Sigmoid colon (tissue), 4 donors: ENCODE data around the gene KRT80.

ENCODE experiments used
- EP300 ChIP-seq, 4 donors: sonication (generic); formaldehyde crosslinking; IDR thresholded peaks; one replicate each; pipeline ENCODE4 v1.6.1; 2017; ENCODE audit warnings: antibody characterized with exemption in 4 of 4
- POLR2A ChIP-seq, 2 donors: fragments of 450-650 bp; IDR thresholded peaks; one replicate each; pipeline ENCODE4 v1.6.1; 2016; ENCODE audit warnings: antibody characterized with exemption in 2 of 2, mild to moderate bottlenecking in 2 of 2, moderate library complexity in 2 of 2
- POLR2AphosphoS5 ChIP-seq, 4 donors: sonication (generic); formaldehyde crosslinking; IDR thresholded peaks; one replicate each; pipeline ENCODE4 v1.6.1; 2017; ENCODE audit warnings: antibody characterized with exemption in 4 of 4
- TF ChIP-seq, protein P1 (sequence below), 4 experiments: fragments of 450-650 bp in 3 of 4; fragments of 200-600 bp in 1 of 4; IDR thresholded peaks; one replicate each; pipeline ENCODE4 v1.5.1; 2016 to 2019; ENCODE audit warnings: antibody characterized with exemption in 4 of 4, mild to moderate bottlenecking in 3 of 4, moderate library complexity in 2 of 4

DNA sequence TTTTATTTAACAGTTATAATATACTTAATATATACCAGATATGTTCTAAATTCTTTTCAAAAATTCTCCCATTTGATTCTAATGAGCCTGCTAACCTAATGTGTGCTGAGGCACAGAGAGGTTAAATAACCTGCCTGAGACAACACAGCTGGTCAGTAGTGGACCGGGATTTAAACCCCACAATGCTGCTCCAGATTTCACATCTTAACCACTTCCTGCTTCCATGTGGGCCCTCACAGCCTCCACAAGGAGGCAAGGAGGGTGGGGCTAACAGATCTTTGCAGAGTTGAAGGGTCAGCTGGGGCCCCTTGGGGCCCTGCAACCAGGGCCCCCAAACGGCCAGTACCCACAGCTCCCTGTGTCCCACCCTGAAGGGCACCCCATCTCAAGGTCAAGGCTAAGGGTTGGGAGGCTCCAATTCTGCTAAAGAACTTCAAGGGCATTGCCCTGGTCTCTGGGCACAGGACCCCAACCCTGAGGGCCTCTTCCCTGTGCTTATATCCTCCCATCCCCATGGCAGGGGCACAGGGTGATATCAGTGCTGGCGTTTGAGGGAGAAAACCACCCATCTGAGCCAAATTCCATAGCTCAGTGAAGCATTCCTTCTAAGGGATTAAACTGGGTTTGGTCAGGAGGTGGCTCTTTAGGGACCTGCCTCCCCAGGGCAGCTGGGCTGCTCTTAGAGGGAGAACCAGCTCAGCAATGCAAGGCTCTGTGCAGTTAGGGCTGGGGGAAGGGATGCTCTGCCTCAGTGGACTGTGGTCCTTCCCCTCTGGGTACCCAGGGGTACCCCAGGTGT lies 2.2 kb downstream of the KRT80 start:
- TF ChIP-seq POLR2AphosphoS5 (IDR thresholded peaks at IDR 0.05) (no peak), EP300 (IDR thresholded peaks at IDR 0.05) (no peak), POLR2A (IDR thresholded peaks at IDR 0.05) (no peak)
- TF ChIP-seq, protein P1, sequence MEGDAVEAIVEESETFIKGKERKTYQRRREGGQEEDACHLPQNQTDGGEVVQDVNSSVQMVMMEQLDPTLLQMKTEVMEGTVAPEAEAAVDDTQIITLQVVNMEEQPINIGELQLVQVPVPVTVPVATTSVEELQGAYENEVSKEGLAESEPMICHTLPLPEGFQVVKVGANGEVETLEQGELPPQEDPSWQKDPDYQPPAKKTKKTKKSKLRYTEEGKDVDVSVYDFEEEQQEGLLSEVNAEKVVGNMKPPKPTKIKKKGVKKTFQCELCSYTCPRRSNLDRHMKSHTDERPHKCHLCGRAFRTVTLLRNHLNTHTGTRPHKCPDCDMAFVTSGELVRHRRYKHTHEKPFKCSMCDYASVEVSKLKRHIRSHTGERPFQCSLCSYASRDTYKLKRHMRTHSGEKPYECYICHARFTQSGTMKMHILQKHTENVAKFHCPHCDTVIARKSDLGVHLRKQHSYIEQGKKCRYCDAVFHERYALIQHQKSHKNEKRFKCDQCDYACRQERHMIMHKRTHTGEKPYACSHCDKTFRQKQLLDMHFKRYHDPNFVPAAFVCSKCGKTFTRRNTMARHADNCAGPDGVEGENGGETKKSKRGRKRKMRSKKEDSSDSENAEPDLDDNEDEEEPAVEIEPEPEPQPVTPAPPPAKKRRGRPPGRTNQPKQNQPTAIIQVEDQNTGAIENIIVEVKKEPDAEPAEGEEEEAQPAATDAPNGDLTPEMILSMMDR (IDR thresholded peaks at IDR 0.05) = no peak
